ENCODE results near the gene TLR7. TPM values are rescaled to one million over a fixed set of nuclear protein-coding genes. Genes with fewer than 3 reads are reported as not detected.

TLR7 gene
- total RNA-seq, 1 donor from 2014 or later: not detected

GRCh38 chrX:12930150-12930549 is 63.3 kb downstream of the TLR7 start:
- Histone ChIP-seq H3K9ac (ENCODE audit: low read length) (no peak overlapping the region), H2AFZ (ENCODE audit: low read depth, low read length) (no peak overlapping the region), H3K4me1 (ENCODE audit: insufficient read depth, low read length) (no peaks in the 10 kb centered on the region), H3K79me2 (ENCODE audit: insufficient read depth, low read length) (no peaks in the 10 kb centered on the region), H3K4me2 (ENCODE audit: low read length) (no peak overlapping the region), H3K27me3 (ENCODE audit: insufficient read depth, low read length) (no peaks in the 10 kb centered on the region), H4K20me1 (ENCODE audit: insufficient read depth, low read length) (no peaks in the 10 kb centered on the region), H3K9me3 (ENCODE audit: insufficient read depth, low read depth, low read length) (no peaks in the 10 kb centered on the region), H3K27ac (ENCODE audit: low read depth, low read length) (no peak overlapping the region), H3K36me3 (ENCODE audit: insufficient read depth, low read length) (no peaks in the 10 kb centered on the region), H3K4me3 (ENCODE audit: insufficient read depth, low read depth, low read length) (no peak overlapping the region)
- Mint-ChIP-seq H3K4me3 (ENCODE audit: unreplicated experiment) (no peak overlapping the region), H3K9me3 (ENCODE audit: unreplicated experiment) (no peaks in the 10 kb centered on the region), H3K27me3 (ENCODE audit: low read depth, unreplicated experiment) (no peaks in the 10 kb centered on the region), H3K4me1 (ENCODE audit: low read depth, unreplicated experiment) (peaks cover 5% of the 10 kb centered on the region), H3K27ac (ENCODE audit: unreplicated experiment) (no peak overlapping the region), H3K36me3 (ENCODE audit: low read depth, unreplicated experiment) (no peaks in the 10 kb centered on the region)
- FAIRE-seq: no peak
- no peak for DNase-seq (ENCODE audit: low read depth)
- TF ChIP-seq EZH2 (IDR thresholded peaks at IDR 0.05; ENCODE audit: insufficient read depth, low read length): no peak
- TF ChIP-seq, protein P1, sequence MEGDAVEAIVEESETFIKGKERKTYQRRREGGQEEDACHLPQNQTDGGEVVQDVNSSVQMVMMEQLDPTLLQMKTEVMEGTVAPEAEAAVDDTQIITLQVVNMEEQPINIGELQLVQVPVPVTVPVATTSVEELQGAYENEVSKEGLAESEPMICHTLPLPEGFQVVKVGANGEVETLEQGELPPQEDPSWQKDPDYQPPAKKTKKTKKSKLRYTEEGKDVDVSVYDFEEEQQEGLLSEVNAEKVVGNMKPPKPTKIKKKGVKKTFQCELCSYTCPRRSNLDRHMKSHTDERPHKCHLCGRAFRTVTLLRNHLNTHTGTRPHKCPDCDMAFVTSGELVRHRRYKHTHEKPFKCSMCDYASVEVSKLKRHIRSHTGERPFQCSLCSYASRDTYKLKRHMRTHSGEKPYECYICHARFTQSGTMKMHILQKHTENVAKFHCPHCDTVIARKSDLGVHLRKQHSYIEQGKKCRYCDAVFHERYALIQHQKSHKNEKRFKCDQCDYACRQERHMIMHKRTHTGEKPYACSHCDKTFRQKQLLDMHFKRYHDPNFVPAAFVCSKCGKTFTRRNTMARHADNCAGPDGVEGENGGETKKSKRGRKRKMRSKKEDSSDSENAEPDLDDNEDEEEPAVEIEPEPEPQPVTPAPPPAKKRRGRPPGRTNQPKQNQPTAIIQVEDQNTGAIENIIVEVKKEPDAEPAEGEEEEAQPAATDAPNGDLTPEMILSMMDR (IDR thresholded peaks at IDR 0.05; ENCODE audit: insufficient read depth, low read depth, low read length): no peak

DNA sequence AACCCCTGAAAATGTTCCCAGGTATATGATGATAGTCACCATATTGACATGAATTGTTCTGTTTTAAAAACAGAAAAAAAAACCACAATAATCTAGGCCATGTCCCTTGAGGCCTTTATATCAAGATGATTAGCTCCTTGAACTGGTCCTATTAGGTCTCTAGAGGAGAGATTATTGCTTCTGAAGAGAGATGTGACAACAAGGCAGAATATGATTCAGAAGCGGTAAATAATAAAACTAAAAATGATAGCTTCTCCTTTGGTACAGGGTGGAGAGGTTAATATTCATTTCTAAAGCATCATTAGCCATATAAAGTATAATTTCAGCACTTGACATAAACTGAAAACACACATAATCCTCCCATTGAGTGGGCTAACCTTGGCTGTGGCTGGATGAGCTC is 65.4 kb downstream of the TLR7 start:
- Histone ChIP-seq H3K79me2 (ENCODE audit: insufficient read depth, low read length) (no peaks in the 10 kb centered on the region), H3K4me1 (ENCODE audit: insufficient read depth, low read length) (no peaks in the 10 kb centered on the region), H3K27me3 (ENCODE audit: insufficient read depth, low read length) (no peaks in the 10 kb centered on the region), H3K4me3 (ENCODE audit: insufficient read depth, low read depth, low read length) (no peak overlapping the region), H3K9me3 (ENCODE audit: insufficient read depth, low read depth, low read length) (no peaks in the 10 kb centered on the region), H3K4me2 (ENCODE audit: low read length) (no peak overlapping the region), H3K36me3 (ENCODE audit: insufficient read depth, low read length) (no peaks in the 10 kb centered on the region), H4K20me1 (ENCODE audit: insufficient read depth, low read length) (no peaks in the 10 kb centered on the region), H3K9ac (ENCODE audit: low read length) (no peak overlapping the region), H3K27ac (ENCODE audit: low read depth, low read length) (no peak overlapping the region), H2AFZ (ENCODE audit: low read depth, low read length) (no peak overlapping the region)
- no peak overlapping the region for H3K4me3 Mint-ChIP-seq (ENCODE audit: unreplicated experiment)
- DNase-seq (ENCODE audit: low read depth) (no peak), FAIRE-seq (peak; percentile 47)
- peaks cover 5% of the 10 kb centered on the region for H3K4me1 Mint-ChIP-seq (ENCODE audit: low read depth, unreplicated experiment)
- no peaks in the 10 kb centered on the region for H3K27me3 Mint-ChIP-seq (ENCODE audit: low read depth, unreplicated experiment)
- TF ChIP-seq EZH2 (IDR thresholded peaks at IDR 0.05; ENCODE audit: insufficient read depth, low read length): no peak
- TF ChIP-seq, protein P1 (IDR thresholded peaks at IDR 0.05; ENCODE audit: insufficient read depth, low read depth, low read length): no peak
- no peaks in the 10 kb centered on the region for H3K9me3 Mint-ChIP-seq (ENCODE audit: unreplicated experiment)
- no peak overlapping the region for H3K27ac Mint-ChIP-seq (ENCODE audit: unreplicated experiment)
- H3K36me3 Mint-ChIP-seq (ENCODE audit: low read depth, unreplicated experiment): no peaks in the 10 kb centered on the region

GRCh38 chrX:12934850-12935249 is 68.0 kb downstream of the TLR7 start:
- no peak for TF ChIP-seq EZH2 (IDR thresholded peaks at IDR 0.05; ENCODE audit: insufficient read depth, low read length)
- TF ChIP-seq, protein P1 (IDR thresholded peaks at IDR 0.05; ENCODE audit: insufficient read depth, low read depth, low read length): no peak
- Mint-ChIP-seq H3K27ac (ENCODE audit: unreplicated experiment) (no peak overlapping the region), H3K27me3 (ENCODE audit: low read depth, unreplicated experiment) (no peaks in the 10 kb centered on the region), H3K4me3 (ENCODE audit: unreplicated experiment) (no peak overlapping the region), H3K9me3 (ENCODE audit: unreplicated experiment) (no peaks in the 10 kb centered on the region), H3K36me3 (ENCODE audit: low read depth, unreplicated experiment) (no peaks in the 10 kb centered on the region), H3K4me1 (ENCODE audit: low read depth, unreplicated experiment) (no peaks in the 10 kb centered on the region)
- Histone ChIP-seq H3K27me3 (ENCODE audit: insufficient read depth, low read length) (no peaks in the 10 kb centered on the region), H4K20me1 (ENCODE audit: insufficient read depth, low read length) (no peaks in the 10 kb centered on the region), H3K79me2 (ENCODE audit: insufficient read depth, low read length) (no peaks in the 10 kb centered on the region), H3K4me2 (ENCODE audit: low read length) (no peak overlapping the region), H3K4me1 (ENCODE audit: insufficient read depth, low read length) (no peaks in the 10 kb centered on the region), H3K4me3 (ENCODE audit: insufficient read depth, low read depth, low read length) (no peak overlapping the region), H3K36me3 (ENCODE audit: insufficient read depth, low read length) (no peaks in the 10 kb centered on the region), H3K27ac (ENCODE audit: low read depth, low read length) (no peak overlapping the region), H3K9me3 (ENCODE audit: insufficient read depth, low read depth, low read length) (no peaks in the 10 kb centered on the region), H2AFZ (ENCODE audit: low read depth, low read length) (no peak overlapping the region), H3K9ac (ENCODE audit: low read length) (no peak overlapping the region)
- FAIRE-seq (peak; percentile 60), DNase-seq (ENCODE audit: low read depth) (no peak)
